ENCODE results near the gene IDI2. TPM values are rescaled to one million over a fixed set of nuclear protein-coding genes. Genes with fewer than 3 reads are reported as not detected.
"Not testable (repeated sequence)": the region's sequence is repeated elsewhere in the genome, so short reads cannot be mapped to it uniquely, and the experiment has no call there.

IDI2 gene
- total RNA-seq, 1 donor from 2014 or later = not detected

DNA sequence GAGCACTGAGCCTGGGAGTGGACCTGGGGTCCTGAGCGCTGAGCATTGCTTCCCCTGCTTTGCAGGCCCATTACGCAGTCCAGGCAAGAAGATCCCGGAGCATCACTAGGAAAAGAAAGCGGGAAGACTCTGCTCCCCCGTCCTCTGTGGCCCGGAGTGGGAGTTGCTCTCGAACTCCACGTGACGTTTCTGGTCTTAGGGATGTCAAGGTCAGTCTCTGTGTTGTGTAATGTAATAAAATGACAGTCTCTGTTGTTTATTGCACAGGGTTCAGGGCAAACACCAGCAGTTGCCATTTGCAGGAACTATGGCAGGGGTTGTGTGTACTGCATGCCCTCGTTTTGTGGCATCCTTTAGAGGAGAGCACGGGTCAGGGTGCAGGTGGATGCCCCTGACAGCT is 10.0 kb downstream of the IDI2 start:
- peak; percentile 90 for FAIRE-seq

DNA sequence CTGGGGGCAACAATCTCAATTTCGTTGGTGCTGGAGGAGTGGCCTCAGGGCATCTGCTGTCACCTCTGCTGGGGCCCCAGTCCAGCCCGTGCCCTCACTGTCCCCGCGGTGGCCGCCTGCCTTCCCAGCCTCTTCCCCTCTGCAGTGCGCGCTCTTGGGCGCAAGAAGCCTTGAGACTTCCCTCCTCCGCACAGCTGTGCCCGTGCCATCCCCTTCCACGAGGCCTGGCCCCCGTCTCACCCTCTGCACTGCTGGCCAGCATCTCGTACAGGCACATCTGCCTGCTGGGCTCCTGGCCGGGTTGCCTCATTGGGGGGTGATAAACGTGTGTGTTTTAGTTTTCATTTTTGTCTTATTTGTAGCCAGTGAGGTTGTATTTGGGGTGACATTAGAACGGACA is 14.0 kb downstream of the IDI2 start:
- Histone ChIP-seq H3K36me3 (ENCODE audit: control insufficient read depth, insufficient read depth, low read length) (peaks cover 37% of the 10 kb centered on the region), H3K4me3 (ENCODE audit: low read depth, low read length) (no peak overlapping the region), H3K27me3 (ENCODE audit: control insufficient read depth, insufficient read depth, low read length) (no peaks in the 10 kb centered on the region)
- TF ChIP-seq, protein P1, sequence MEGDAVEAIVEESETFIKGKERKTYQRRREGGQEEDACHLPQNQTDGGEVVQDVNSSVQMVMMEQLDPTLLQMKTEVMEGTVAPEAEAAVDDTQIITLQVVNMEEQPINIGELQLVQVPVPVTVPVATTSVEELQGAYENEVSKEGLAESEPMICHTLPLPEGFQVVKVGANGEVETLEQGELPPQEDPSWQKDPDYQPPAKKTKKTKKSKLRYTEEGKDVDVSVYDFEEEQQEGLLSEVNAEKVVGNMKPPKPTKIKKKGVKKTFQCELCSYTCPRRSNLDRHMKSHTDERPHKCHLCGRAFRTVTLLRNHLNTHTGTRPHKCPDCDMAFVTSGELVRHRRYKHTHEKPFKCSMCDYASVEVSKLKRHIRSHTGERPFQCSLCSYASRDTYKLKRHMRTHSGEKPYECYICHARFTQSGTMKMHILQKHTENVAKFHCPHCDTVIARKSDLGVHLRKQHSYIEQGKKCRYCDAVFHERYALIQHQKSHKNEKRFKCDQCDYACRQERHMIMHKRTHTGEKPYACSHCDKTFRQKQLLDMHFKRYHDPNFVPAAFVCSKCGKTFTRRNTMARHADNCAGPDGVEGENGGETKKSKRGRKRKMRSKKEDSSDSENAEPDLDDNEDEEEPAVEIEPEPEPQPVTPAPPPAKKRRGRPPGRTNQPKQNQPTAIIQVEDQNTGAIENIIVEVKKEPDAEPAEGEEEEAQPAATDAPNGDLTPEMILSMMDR (IDR thresholded peaks at IDR 0.05; ENCODE audit: insufficient read depth, low read length, severe bottlenecking) = no peak
- no peak for FAIRE-seq
- DNase-seq (ENCODE audit: low read depth) = no peak

More for the DNA sequence above, 10.0 kb downstream of the IDI2 start:
- no peaks in the 10 kb centered on the region for H3K27me3 ChIP-seq (ENCODE audit: control insufficient read depth, insufficient read depth, low read length)
- TF ChIP-seq, protein P1 (IDR thresholded peaks at IDR 0.05; ENCODE audit: insufficient read depth, low read length, severe bottlenecking) = no peak
- no peak overlapping the region for H3K4me3 ChIP-seq (ENCODE audit: low read depth, low read length)
- no peak for DNase-seq (ENCODE audit: low read depth)
- H3K36me3 ChIP-seq (ENCODE audit: control insufficient read depth, insufficient read depth, low read length) = peaks cover 26% of the 10 kb centered on the region

DNA sequence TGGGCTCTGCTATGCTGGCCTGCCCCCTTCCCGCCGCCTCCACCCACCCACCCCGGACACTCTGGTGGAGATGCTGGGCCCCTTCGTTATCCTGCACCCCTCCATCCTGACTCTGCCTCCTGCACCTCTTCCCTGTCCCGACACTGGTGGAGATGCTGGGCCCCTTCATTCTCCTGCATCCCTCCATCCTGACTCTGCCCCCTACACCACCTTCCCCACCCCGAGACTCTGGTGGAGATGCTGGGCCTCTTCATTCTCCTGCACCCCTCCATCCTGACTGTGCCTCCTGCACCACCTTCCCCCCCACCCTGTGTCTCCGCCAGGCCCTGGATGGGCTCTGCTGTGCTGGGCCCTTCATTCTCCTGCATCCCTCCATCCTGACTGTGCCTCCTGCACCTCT is 15.0 kb downstream of the IDI2 start:
- Histone ChIP-seq H3K36me3 (ENCODE audit: control insufficient read depth, insufficient read depth, low read length) (peaks cover 33% of the 10 kb centered on the region), H3K27me3 (ENCODE audit: control insufficient read depth, insufficient read depth, low read length) (no peaks in the 10 kb centered on the region), H3K4me3 (ENCODE audit: low read depth, low read length) (no peak overlapping the region)
- TF ChIP-seq, protein P1 (IDR thresholded peaks at IDR 0.05; ENCODE audit: insufficient read depth, low read length, severe bottlenecking) = no peak
- DNase-seq (ENCODE audit: low read depth) = no peak
- no peak for FAIRE-seq

DNA sequence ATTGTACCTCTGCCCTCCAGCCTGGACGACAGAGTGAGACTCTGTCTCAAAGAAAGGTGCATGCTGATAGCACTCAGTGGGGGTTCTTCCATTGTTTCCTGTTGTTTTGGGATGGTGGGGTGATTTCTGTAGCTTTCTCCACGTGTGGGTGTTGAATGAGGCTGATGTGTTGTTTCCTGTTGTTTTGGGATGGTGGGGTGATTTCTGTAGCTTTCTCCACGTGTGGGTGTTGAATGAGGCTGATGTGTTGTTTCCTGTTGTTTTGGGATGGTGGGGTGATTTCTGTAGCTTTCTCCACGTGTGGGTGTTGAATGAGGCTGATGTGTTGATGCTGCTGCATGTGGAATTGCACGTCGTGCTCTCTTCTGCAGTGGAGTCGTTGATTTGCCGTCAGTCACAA is 15.7 kb downstream of the IDI2 start:
- not testable (repeated sequence) for DNase-seq (ENCODE audit: low read depth); H3K4me3 ChIP-seq (ENCODE audit: low read depth, low read length); H3K27me3 ChIP-seq (ENCODE audit: control insufficient read depth, insufficient read depth, low read length); FAIRE-seq
- H3K36me3 ChIP-seq (ENCODE audit: control insufficient read depth, insufficient read depth, low read length) = peaks cover 35% of the 10 kb centered on the region

DNA sequence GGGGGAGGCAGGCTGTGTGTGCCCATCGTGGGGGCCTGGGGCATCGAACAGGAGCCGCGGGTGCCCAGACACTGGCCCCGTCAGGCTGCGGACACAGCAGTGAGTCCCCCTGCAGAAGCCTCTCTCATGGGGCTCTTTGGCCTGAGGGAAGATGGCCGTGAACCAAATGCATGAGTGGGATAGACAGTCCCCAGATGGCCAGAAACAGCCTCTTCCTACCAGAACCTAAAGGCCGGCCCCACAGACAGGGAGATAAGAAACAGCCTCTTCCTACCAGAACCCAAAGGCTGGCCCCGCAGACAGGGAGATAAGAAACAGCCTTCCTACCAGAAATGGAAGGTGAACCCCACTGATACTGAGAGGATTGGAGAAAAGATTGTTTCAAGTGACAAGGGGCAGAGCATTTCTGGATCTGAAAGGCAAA is 16.6 kb downstream of the IDI2 start:
- Histone ChIP-seq H3K36me3 (ENCODE audit: control insufficient read depth, insufficient read depth, low read length) (peaks cover 42% of the 10 kb centered on the region), H3K4me3 (ENCODE audit: low read depth, low read length) (no peak overlapping the region), H3K27me3 (ENCODE audit: control insufficient read depth, insufficient read depth, low read length) (no peaks in the 10 kb centered on the region)
- FAIRE-seq (no peak), DNase-seq (ENCODE audit: low read depth) (no peak)
- TF ChIP-seq, protein P1 (IDR thresholded peaks at IDR 0.05; ENCODE audit: insufficient read depth, low read length, severe bottlenecking) = no peak

DNA sequence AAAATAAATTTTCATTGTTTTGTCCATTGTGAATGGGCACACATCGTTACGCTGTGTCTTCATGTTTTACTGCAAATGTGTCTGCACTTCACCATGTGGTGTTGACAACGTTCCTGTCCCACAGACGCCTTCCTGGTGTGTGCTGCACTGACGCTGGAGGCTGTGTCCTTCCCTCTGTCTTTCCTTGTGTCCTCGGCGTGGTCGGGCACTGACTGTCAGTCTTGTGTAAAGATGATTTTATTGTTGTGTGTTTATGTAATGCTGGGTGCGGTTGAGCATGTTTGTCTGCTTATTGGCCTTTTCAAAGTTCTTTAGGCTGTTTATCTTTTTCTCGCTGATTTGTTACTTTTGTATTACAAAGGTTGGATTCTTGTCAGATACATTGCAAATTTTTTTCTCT is 18.1 kb downstream of the IDI2 start:
- FAIRE-seq (no peak), DNase-seq (ENCODE audit: low read depth) (no peak)
- Histone ChIP-seq H3K36me3 (ENCODE audit: control insufficient read depth, insufficient read depth, low read length) (peaks cover 42% of the 10 kb centered on the region), H3K4me3 (ENCODE audit: low read depth, low read length) (no peak overlapping the region), H3K27me3 (ENCODE audit: control insufficient read depth, insufficient read depth, low read length) (no peaks in the 10 kb centered on the region)
- TF ChIP-seq, protein P1 (IDR thresholded peaks at IDR 0.05; ENCODE audit: insufficient read depth, low read length, severe bottlenecking) = no peak

Data from bronchial epithelial cell (primary cell).